HTERT RPE-1 (cell line): ENCODE measurements around the gene MRPL16.
"Not testable (repeated sequence)": the region's sequence is repeated elsewhere in the genome, so short reads cannot be mapped to it uniquely, and the experiment has no call there.

Source experiments
- in situ Hi-C: fragments of 300-500 bp; cut with MboI; formaldehyde crosslinking; loops from 4 replicates; pipeline ENCODE4 v1.14.3; 2020; ENCODE audit warnings: low sequenced_read_pairs

Gene MRPL16

GRCh38 chr11:59810189-59810910 is at the start of gene MRPL16:
MRPL16 (minus strand) TSS chr11:59810778; CDS start chr11:59810658, 120 bp downstream.
- in situ Hi-C loops = no loop called here

GRCh38 chr11:59859673-59860072 is 49.1 kb upstream of the MRPL16 start:
- in situ Hi-C loops = no loop called here

- in situ Hi-C loops = no loop called here
Measured at GRCh38 chr11:59857439-59858434, 47.2 kb upstream of the MRPL16 start.

- in situ Hi-C loops = no loop called here
Measured at GRCh38 chr11:59854871-59855270, 44.3 kb upstream of the MRPL16 start.

GRCh38 chr11:59851416-59851815 is 40.8 kb upstream of the MRPL16 start:
- in situ Hi-C loops = not testable (repeated sequence)

GRCh38 chr11:59849551-59849950 is 39.0 kb upstream of the MRPL16 start:
- in situ Hi-C loops = not testable (repeated sequence)

- in situ Hi-C loops = no loop called here
Measured at GRCh38 chr11:59849129-59849528, 38.6 kb upstream of the MRPL16 start.

GRCh38 chr11:59848439-59848838 is 37.9 kb upstream of the MRPL16 start:
- in situ Hi-C loops = not testable (repeated sequence)

GRCh38 chr11:59847626-59848025 is 37.0 kb upstream of the MRPL16 start:
- in situ Hi-C loops = no loop called here

GRCh38 chr11:59846556-59846955 is 36.0 kb upstream of the MRPL16 start:
- in situ Hi-C loops = no loop called here

- in situ Hi-C loops = no loop called here
Measured at GRCh38 chr11:59845399-59845798, 34.8 kb upstream of the MRPL16 start, which contains the start of gene CBLIF. CBLIF (minus strand) TSS chr11:59845499; CDS start chr11:59845453, 46 bp downstream.

- in situ Hi-C loops = no loop called here
Measured at GRCh38 chr11:59842316-59842715, 31.7 kb upstream of the MRPL16 start.

- in situ Hi-C loops = no loop called here
Measured at GRCh38 chr11:59841514-59841913, 30.9 kb upstream of the MRPL16 start.

- in situ Hi-C loops = no loop called here
Measured at GRCh38 chr11:59839615-59840014, 29.0 kb upstream of the MRPL16 start.

GRCh38 chr11:59833602-59834001 is 23.0 kb upstream of the MRPL16 start:
- in situ Hi-C loops = no loop called here

GRCh38 chr11:59829358-59829757 is 18.8 kb upstream of the MRPL16 start:
- in situ Hi-C loops = no loop called here

- in situ Hi-C loops = no loop called here
Measured at GRCh38 chr11:59822989-59823566, 12.5 kb upstream of the MRPL16 start.

- in situ Hi-C loops = no loop called here
Measured at GRCh38 chr11:59818572-59818971, 8.0 kb upstream of the MRPL16 start.

- in situ Hi-C loops = not testable (repeated sequence)
Measured at GRCh38 chr11:59816434-59816833, 5.9 kb upstream of the MRPL16 start.

GRCh38 chr11:59815754-59816153 is 5.2 kb upstream of the MRPL16 start:
- in situ Hi-C loops = no loop called here

- in situ Hi-C loops = no loop called here
Measured at GRCh38 chr11:59814021-59814420, 3.4 kb upstream of the MRPL16 start.
